Cardiac muscle cell (in vitro differentiated cells and primary cell): ENCODE data around the gene AGMO. TPM values are rescaled to one million over a fixed set of nuclear protein-coding genes. Genes with fewer than 3 reads are reported as not detected.

ENCODE experiments used
- DNase-seq, 2 donors: peaks; one replicate each; pipeline versions ENCODE4 v3.0.0 to v3.0.0-alpha.2; 2010 to 2017; ENCODE audit warnings: low read depth in 1 of 2, low spot score in 1 of 2
- H3K27ac ChIP-seq: fragments of 200-600 bp; sonication (generic); 2 replicates; pipeline ENCODE4 v1.5.1; 2016
- H3K27me3 ChIP-seq: fragments of 200-600 bp; sonication (generic); 2 replicates; pipeline ENCODE4 v1.6.0; 2016; ENCODE audit warnings: control low read depth
- H3K36me3 ChIP-seq: fragments of 200-600 bp; sonication (generic); 2 replicates; pipeline ENCODE4 v1.5.1; 2016; ENCODE audit warnings: control low read depth
- H3K4me1 ChIP-seq: fragments of 200-600 bp; sonication (generic); 2 replicates; pipeline ENCODE4 v1.8.1; 2017; ENCODE audit warnings: low read depth, mild to moderate bottlenecking, mixed run types
- H3K4me3 ChIP-seq: fragments of 200-600 bp; sonication (generic); 2 replicates; pipeline ENCODE4 v1.5.1; 2016; ENCODE audit warnings: mild to moderate bottlenecking
- H3K9me3 ChIP-seq: fragments of 200-600 bp; sonication (generic); 2 replicates; pipeline ENCODE4 v1.5.1; 2017; ENCODE audit warnings: low read depth, mild to moderate bottlenecking, control low read depth
- CTCF ChIP-seq: IDR thresholded peaks from 2 replicates; pipeline ENCODE4 v1.5.1; 2012; ENCODE audit warnings: low read depth, mild to moderate bottlenecking, low read length
- polyA plus RNA-seq: library from polyadenylated mRNA; unstranded; fragments of >200 nt; fragmentation: Nextera tagmentation; extraction: Ambion mirVana; gene quantifications from 2 replicates; pipeline ENCODE4 v1.2.1, GENCODE V29; 2016
- total RNA-seq: library from RNA; depleted of rRNA; stranded (reverse); fragments of >200 nt; gene quantifications from 2 replicates; pipeline ENCODE4 v1.2.3, GENCODE V29; 2016

Gene AGMO
- total and polyA plus RNA-seq, 2 experiments from 2014 or later, result 0.16 TPM; not detected in 1

- Histone ChIP-seq H3K27ac (no peak overlapping the region), H3K27me3 (no peaks in the 10 kb centered on the region), H3K4me1 (no peaks in the 10 kb centered on the region), H3K4me3 (no peak overlapping the region), H3K9me3 (no peaks in the 10 kb centered on the region), H3K36me3 (no peaks in the 10 kb centered on the region)
- no peak for DNase-seq
- no peak for TF ChIP-seq CTCF
These were observed 71.5 kb downstream of the AGMO start for GRCh38 chr7:15490291-15490690.

- no peaks in the 10 kb centered on the region for H3K27me3 ChIP-seq
- TF ChIP-seq CTCF, result no peak
- H3K27ac ChIP-seq, result no peak overlapping the region
These were observed 72.0 kb downstream of the AGMO start for GRCh38 chr7:15489861-15490260.

GRCh38 chr7:15489383-15489782 lies 72.4 kb downstream of the AGMO start:
- no peak for TF ChIP-seq CTCF
- no peaks in the 10 kb centered on the region for H3K36me3 ChIP-seq
- no peak overlapping the region for H3K4me3 ChIP-seq
- H3K27ac ChIP-seq, result no peak overlapping the region
- H3K27me3 ChIP-seq, result no peaks in the 10 kb centered on the region
- no peaks in the 10 kb centered on the region for H3K9me3 ChIP-seq
- DNase-seq, result no peak
- no peaks in the 10 kb centered on the region for H3K4me1 ChIP-seq

More at GRCh38 chr7:15489861-15490260, 72.0 kb downstream of the AGMO start:
- Histone ChIP-seq H3K36me3 (no peaks in the 10 kb centered on the region), H3K4me3 (no peak overlapping the region), H3K9me3 (no peaks in the 10 kb centered on the region), H3K4me1 (no peaks in the 10 kb centered on the region)
- no peak for DNase-seq

- no peak for DNase-seq
- Histone ChIP-seq H3K4me3 (no peak overlapping the region), H3K27me3 (no peaks in the 10 kb centered on the region), H3K9me3 (no peaks in the 10 kb centered on the region), H3K4me1 (no peaks in the 10 kb centered on the region), H3K36me3 (no peaks in the 10 kb centered on the region), H3K27ac (no peak overlapping the region)
- no peak for TF ChIP-seq CTCF
These were observed 73.4 kb downstream of the AGMO start for GRCh38 chr7:15488401-15488800.

GRCh38 chr7:15487896-15488295 lies 73.9 kb downstream of the AGMO start:
- Histone ChIP-seq H3K4me1 (no peaks in the 10 kb centered on the region), H3K4me3 (no peak overlapping the region), H3K27me3 (no peaks in the 10 kb centered on the region), H3K36me3 (no peaks in the 10 kb centered on the region), H3K9me3 (no peaks in the 10 kb centered on the region), H3K27ac (no peak overlapping the region)
- no peak for TF ChIP-seq CTCF
- no peak for DNase-seq

GRCh38 chr7:15485998-15486397 lies 75.8 kb downstream of the AGMO start:
- H3K4me1 ChIP-seq, result no peaks in the 10 kb centered on the region
- no peak overlapping the region for H3K27ac ChIP-seq
- H3K4me3 ChIP-seq, result no peak overlapping the region
- DNase-seq, result no peak
- H3K36me3 ChIP-seq, result no peaks in the 10 kb centered on the region
- no peaks in the 10 kb centered on the region for H3K9me3 ChIP-seq
- no peak for TF ChIP-seq CTCF
- H3K27me3 ChIP-seq, result no peaks in the 10 kb centered on the region
